Measurements from ENCODE around the gene EPHB4. TPM values are rescaled to one million over a fixed set of nuclear protein-coding genes. Genes with fewer than 3 reads are reported as not detected.

The EPHB4 gene
- total RNA-seq, 4 donors from 2014 or later, result 73.5 to 374 (median 163) TPM

DNA sequence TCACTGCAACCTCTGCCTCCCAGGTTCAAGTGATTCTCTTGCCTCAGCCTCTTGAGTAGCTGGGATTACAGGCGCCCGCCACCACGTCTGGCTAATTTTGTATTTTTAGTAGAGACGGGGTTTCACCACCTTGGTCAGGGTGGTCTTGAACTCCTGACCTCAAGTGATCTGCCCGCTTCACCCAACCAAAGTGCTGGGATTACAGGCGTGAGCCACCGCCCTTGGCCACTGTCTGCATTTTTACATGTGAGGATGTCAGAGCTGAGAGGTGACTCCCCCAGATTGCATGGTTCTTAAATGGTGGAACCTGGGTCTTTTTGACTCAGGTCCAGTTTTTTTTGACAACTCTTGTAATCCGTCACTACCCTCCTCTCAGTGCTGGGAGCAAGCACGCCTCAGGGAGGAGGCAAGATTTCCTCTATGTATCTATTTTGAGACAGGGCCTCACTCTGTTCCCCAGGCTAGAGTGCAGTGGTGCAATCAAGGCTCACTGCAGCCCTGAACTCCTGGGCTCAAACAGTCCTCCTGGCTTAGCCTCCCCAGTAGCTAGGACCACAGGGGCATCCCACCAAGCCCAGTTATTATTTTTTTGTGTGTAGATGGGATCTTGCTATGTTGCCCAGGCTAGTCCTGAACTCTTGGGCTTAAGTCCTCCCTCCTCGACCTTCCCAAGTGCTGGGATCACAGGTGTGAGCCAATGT is 46.4 kb upstream of the EPHB4 start:
- DNase-seq, result no peak
- Histone ChIP-seq H3K27me3 (no peaks in the 10 kb centered on the region), H3K36me3 (no peaks in the 10 kb centered on the region), H3K27ac (peak overlapping the region; percentile 97 to 99), H3K9me3 (no peaks in the 10 kb centered on the region), H3K4me1 (peaks cover 0 to 15% of the 10 kb centered on the region in 2 donors), H3K4me3 (peak overlapping the region; percentile 87 to 98)
- intact Hi-C loops (cut with DNase I; ENCODE audit: low total_unique reads), result no loop called here
- no peak for TF ChIP-seq POLR2A (IDR thresholded peaks at IDR 0.05)
- TF ChIP-seq, protein P1, sequence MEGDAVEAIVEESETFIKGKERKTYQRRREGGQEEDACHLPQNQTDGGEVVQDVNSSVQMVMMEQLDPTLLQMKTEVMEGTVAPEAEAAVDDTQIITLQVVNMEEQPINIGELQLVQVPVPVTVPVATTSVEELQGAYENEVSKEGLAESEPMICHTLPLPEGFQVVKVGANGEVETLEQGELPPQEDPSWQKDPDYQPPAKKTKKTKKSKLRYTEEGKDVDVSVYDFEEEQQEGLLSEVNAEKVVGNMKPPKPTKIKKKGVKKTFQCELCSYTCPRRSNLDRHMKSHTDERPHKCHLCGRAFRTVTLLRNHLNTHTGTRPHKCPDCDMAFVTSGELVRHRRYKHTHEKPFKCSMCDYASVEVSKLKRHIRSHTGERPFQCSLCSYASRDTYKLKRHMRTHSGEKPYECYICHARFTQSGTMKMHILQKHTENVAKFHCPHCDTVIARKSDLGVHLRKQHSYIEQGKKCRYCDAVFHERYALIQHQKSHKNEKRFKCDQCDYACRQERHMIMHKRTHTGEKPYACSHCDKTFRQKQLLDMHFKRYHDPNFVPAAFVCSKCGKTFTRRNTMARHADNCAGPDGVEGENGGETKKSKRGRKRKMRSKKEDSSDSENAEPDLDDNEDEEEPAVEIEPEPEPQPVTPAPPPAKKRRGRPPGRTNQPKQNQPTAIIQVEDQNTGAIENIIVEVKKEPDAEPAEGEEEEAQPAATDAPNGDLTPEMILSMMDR (IDR thresholded peaks at IDR 0.05), result no peak

- Histone ChIP-seq H3K4me3 (peak overlapping the region; percentile 65 to 100), H3K27me3 (no peaks in the 10 kb centered on the region), H3K4me1 (peaks cover 0 to 25% of the 10 kb centered on the region in 2 donors), H3K27ac (peak overlapping the region; percentile 96 to 99), H3K36me3 (no peaks in the 10 kb centered on the region), H3K9me3 (no peaks in the 10 kb centered on the region)
- intact Hi-C loops (cut with DNase I; ENCODE audit: low total_unique reads), result no loop called here
- no peak for TF ChIP-seq POLR2A (IDR thresholded peaks at IDR 0.05)
- TF ChIP-seq, protein P1 (IDR thresholded peaks at IDR 0.05), result no peak
- DNase-seq, result peak in 1 of 2 donors; percentile 41
These were observed 40.6 kb upstream of the EPHB4 start for GRCh38 chr7:100867776-100868485.

GRCh38 chr7:100867040-100867775 is 39.9 kb upstream of the EPHB4 start, which contains the start of gene TRIP6:
TRIP6 (plus strand) TSS chr7:100867387; CDS start chr7:100867498, 111 bp downstream.
- H3K4me3 ChIP-seq, result peak within 1 kb of the TSS; percentile 65 to 100
- no peaks in the 10 kb centered on the region for H3K27me3 ChIP-seq
- no peaks in the 10 kb centered on the region for H3K36me3 ChIP-seq
- intact Hi-C loops (cut with DNase I; ENCODE audit: low total_unique reads), result no loop called here
- H3K9me3 ChIP-seq, result no peaks in the 10 kb centered on the region
- H3K4me1 ChIP-seq, result peaks cover 0 to 25% of the 10 kb centered on the region in 2 donors
- peak within 1 kb of the TSS; percentile 96 to 99 for H3K27ac ChIP-seq
- TF ChIP-seq POLR2A (IDR thresholded peaks at IDR 0.05), result peak; percentile 38 to 47
- TF ChIP-seq, protein P1 (IDR thresholded peaks at IDR 0.05), result peak in 1 of 4 experiments; percentile 2
- peak; percentile 95 to 97 for DNase-seq

DNA sequence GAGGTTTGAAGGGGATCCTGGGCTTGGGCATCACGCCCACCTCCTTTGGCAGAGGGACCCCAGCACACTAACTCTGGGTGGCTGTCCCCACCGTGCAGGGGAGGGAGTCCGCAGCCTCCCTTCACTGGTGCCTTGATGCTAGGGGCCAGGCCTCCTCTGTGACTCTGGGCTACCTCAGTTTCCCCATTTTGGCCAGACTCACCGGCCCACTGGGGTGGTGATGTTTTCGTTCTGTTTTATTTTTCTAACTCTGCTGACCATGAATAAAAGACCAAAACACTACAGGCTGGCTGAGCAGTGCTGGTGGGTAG is 39.4 kb upstream of the EPHB4 start:
- TF ChIP-seq, protein P1 (IDR thresholded peaks at IDR 0.05), result no peak
- no peak for TF ChIP-seq POLR2A (IDR thresholded peaks at IDR 0.05)
- peak overlapping the region; percentile 65 to 100 for H3K4me3 ChIP-seq
- H3K27ac ChIP-seq, result peak overlapping the region; percentile 96 to 99
- H3K36me3 ChIP-seq, result no peaks in the 10 kb centered on the region
- H3K9me3 ChIP-seq, result no peaks in the 10 kb centered on the region
- DNase-seq, result peak in 1 of 2 donors; percentile 43
- intact Hi-C loops (cut with DNase I; ENCODE audit: low total_unique reads), result no loop called here
- H3K4me1 ChIP-seq, result peaks cover 0 to 25% of the 10 kb centered on the region in 2 donors
- H3K27me3 ChIP-seq, result no peaks in the 10 kb centered on the region

Data from uterus (tissue), 4 donors.